DMS53 treated with DMSO at 0.1 percent for 48 hours (cell line): Measurements from ENCODE around the gene PHRF1.
"Not testable (repeated sequence)": the region's sequence is repeated elsewhere in the genome, so short reads cannot be mapped to it uniquely, and the experiment has no call there.

Experiments
- DNase-seq: peaks from one replicate; lab custom pipeline; 2025; ENCODE audit not compliant: unreplicated experiment; lab: John Stamatoyannopoulos, UW

Gene PHRF1

DNA sequence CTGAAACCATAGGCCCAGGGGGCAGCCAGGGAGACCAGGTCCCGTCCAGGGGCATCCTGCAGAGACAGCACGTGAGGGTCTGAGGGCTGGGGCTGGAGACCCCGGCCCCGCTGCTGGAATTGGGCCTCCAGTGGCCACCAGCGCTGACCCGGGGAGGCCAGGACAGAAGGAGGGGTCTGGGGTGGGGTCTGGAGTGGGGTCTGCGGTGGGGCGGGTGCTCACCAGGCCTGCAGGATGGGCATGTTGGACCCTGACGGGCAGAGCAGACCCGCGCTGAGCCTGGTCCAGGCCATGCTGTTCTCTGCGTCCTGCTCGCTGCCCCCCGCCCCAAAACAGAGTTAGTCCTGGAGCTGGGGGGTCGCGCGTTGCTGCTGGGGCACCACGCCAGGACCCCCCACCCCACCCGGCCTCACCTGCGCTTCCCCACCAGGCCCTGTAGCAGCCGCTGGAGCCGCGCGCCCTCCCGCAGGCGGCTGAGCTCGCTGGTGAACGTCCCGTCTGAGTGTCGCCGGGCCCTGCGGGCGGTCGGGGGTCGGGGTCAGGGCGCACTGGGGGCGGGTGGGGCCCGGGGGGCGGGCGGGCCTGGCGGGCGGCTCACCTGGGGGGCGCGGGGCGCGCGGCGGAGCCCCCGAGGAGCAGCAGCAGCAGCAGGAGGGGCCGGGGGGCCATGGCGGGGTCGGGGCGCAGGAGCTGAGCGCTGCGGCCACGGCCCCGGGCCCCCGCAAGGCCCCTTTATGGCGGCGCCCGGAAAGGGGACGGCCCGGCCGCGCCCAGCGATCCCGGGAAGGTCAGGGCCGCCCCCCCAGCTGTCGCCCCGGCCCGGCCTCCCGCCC lies 50.4 kb downstream of the PHRF1 start, which contains the start of gene SCT:
Gene SCT, minus strand, starts transcription at position 707 of the 833 bp plus-strand sequence. Its CDS starts 38 bp downstream, at position 669.
- DNase-seq, result no peak

GRCh38 chr11:627308-627576 lies 51.0 kb downstream of the PHRF1 start:
- DNase-seq, result no peak

DNA sequence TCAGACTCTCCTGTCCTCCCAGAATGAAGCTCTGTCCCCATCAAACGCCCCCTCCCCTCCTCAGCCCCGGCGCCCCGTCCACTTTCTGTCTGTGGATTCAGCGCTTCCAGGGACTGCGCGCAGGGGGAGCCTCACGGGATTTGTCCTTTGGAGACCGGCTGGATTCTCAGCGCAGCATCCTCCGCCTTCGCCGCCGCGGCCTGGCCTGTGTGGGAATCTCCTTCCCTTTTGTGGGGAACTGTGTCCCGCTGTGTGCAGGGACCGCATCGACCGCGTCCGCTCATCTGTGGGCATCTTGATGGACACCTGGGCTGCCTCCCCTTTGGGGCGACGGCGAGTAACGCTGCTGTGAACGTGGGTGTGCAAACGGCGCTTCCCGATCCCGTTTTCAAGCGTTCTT lies 51.8 kb downstream of the PHRF1 start:
- DNase-seq, result no peak

DNA sequence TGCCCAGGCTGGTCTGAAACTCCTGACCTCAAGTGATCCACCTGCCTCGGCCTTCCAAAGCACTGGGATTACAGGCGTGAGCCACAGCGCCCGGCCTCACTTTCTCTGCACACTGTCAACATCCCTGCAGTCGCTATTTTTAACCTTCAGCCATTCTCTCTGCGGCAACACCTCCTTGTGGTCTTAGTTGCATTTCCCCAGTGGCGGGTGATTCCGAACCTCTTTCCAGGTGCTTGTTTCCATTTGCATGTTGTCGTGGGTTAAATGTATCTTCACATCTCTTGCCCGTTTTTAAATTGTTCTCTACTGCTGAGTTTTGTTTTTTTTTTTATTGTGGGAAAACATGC lies 52.9 kb downstream of the PHRF1 start:
- no peak for DNase-seq

DNA sequence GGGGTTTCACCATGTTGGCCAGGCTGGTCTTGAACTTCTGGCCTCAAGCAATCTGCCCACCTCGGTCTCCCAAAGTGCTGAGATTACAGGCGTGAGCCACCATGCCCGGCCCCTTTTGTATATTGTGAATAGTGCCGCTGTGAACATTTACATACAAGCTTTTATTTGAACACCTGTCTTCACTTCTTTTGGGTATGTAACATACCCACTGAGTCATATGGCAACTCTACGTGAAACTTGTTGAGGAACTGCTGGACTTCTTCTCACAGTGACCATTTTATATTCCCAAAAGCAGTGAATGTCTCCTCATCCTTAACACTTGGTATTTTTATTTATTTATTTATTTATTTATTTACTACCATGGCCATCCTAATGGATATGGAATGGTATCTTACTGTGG lies 54.6 kb downstream of the PHRF1 start:
- DNase-seq, result peak; percentile 33

GRCh38 chr11:635945-636510 lies 59.8 kb downstream of the PHRF1 start:
- no peak for DNase-seq

GRCh38 chr11:636511-637332 lies 60.5 kb downstream of the PHRF1 start, which contains the start of gene DRD4:
DRD4 (plus strand) TSS chr11:637269; CDS start chr11:637305, 36 bp downstream.
- no peak for DNase-seq

GRCh38 chr11:637333-637592 lies 61.0 kb downstream of the PHRF1 start:
- DNase-seq, result no peak

GRCh38 chr11:637593-638521 lies 61.6 kb downstream of the PHRF1 start:
- no peak for DNase-seq

GRCh38 chr11:638631-639331 lies 62.5 kb downstream of the PHRF1 start:
- no peak for DNase-seq

- no peak for DNase-seq
Measured at GRCh38 chr11:639332-639955, 63.2 kb downstream of the PHRF1 start.

DNA sequence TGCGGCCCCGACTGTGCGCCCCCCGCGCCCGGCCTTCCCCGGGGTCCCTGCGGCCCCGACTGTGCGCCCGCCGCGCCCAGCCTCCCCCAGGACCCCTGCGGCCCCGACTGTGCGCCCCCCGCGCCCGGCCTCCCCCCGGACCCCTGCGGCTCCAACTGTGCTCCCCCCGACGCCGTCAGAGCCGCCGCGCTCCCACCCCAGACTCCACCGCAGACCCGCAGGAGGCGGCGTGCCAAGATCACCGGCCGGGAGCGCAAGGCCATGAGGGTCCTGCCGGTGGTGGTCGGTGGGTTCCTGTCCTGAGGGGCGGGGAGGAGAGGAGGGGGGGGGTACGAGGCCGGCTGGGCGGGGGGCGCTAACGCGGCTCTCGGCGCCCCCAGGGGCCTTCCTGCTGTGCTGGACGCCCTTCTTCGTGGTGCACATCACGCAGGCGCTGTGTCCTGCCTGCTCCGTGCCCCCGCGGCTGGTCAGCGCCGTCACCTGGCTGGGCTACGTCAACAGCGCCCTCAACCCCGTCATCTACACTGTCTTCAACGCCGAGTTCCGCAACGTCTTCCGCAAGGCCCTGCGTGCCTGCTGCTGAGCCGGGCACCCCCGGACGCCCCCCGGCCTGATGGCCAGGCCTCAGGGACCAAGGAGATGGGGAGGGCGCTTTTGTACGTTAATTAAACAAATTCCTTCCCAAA lies 63.9 kb downstream of the PHRF1 start:
- no peak for DNase-seq

GRCh38 chr11:641806-642370 lies 65.6 kb downstream of the PHRF1 start:
- DNase-seq, result no peak

GRCh38 chr11:643366-643765 lies 67.1 kb downstream of the PHRF1 start:
- no peak for DNase-seq

DNA sequence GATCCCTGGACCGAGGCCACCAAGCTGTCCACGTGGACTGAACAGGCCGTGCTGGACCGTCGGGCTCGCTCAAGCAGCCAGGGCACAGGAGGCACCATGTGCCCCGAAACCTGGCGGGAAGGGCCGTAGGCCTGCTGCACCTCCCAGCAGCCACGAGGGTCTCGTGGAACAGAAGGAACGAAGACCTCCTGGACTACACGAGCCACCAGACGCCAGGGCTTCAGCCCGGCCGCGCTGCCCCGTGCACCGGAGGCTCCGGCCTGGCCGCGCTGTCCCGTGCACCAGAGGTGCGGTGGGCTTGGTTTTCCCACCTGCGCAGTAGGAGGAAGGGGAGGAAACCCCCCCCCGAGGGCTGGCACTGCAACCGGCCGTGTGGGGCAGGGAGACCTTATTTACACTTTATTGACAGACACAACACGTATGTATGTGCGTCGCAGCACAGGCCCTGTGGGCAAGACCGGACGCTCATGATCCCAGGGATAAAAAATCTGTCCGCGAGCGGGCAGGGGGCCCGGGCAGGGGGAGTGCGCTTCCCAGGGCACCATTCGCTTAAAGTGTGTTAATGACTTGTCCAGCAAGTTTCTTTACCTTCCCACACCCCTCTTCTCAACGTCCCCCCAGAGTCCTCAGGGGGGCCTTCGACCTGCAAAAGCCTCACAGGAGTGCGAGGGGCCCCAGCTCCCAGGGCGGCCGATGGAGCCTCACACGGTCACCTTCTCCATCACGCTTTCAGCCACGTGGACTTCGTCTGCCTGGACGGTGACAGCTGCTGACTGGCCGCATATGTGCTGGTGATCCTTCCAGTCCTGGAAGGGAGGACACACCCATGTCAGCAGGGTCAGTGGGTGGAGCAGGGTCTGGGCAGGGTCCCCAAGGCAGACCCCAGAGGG lies 67.8 kb downstream of the PHRF1 start:
- DNase-seq, result no peak

DNA sequence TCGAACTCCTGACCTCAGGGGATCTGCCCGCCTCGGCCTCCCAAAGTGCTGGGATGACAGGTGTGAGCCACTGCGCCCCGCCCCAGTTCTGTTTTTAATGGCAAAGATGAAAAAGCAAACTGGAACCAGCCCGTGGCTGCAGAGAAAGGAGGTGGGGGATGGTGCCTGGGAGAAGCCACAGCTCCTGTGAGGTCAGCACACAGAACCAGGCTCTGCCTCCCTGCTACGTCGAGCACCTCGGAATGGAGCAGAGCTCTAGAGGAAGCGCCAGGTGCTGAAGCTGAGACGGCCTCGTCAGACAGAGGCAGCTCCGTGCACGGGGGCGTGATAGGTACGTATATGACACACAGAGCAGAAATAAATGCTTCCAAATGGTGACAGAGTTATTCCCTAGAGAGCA lies 69.3 kb downstream of the PHRF1 start:
- DNase-seq, result no peak

GRCh38 chr11:646214-646613 lies 69.9 kb downstream of the PHRF1 start:
- DNase-seq, result no peak

DNA sequence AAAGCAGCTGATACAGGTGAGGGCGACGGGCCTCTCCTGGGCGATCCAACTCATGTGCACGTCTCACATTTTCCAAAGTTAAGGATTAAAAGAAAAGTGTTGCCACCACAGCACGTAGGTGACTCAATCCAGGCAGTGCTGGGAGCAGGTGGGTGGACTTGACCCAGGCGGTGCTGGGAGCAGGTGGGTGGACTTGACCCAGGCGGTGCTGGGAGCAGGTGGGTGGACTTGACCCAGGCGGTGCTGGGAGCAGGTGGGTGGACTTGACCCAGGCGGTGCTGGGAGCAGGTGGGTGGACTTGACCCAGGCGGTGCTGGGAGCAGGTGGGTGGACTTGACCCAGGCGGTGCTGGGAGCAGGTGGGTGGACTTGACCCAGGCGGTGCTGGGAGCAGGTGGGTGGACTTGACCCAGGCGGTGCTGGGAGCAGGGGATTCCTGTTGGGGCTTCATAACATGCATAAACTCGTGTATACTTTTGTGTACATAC lies 71.4 kb downstream of the PHRF1 start:
- not testable (repeated sequence) for DNase-seq
